ENCODE data around the gene MUC5B.
A peak's percentile ranks its signal among the peaks of the same experiment; 100 is the strongest.

GRCh38 chr11:1293619-1294015, 70.8 kb downstream of the MUC5B start:
- TF ChIP-seq CTCF (IDR thresholded peaks at IDR 0.05; ENCODE audit: low read depth, low read length, missing input control) (peak; percentile 63), YY1 (IDR thresholded peaks at IDR 0.05) (no peak), REST (IDR thresholded peaks at IDR 0.05) (no peak), MAX (IDR thresholded peaks at IDR 0.05) (no peak), RXRA (IDR thresholded peaks at IDR 0.05) (no peak), SP1 (IDR thresholded peaks at IDR 0.05) (no peak), RAD21 (IDR thresholded peaks at IDR 0.05) (peak; percentile 84 to 89), GABPA (IDR thresholded peaks at IDR 0.05 in 1 of 2, conservative IDR thresholded peaks at IDR 0.05 in 1 of 2) (no peak)

Measured in liver (tissue), 3 donors.